PC-9 (cell line): ENCODE measurements around the gene SHROOM3.

ENCODE experiments used
- EZH2 ChIP-seq: fragments of 200-600 bp; sonication (generic); IDR thresholded peaks from 2 replicates; pipeline ENCODE4 v1.8.0; 2017; ENCODE audit warnings: antibody characterized with exemption, low read depth
- TF ChIP-seq, protein P1 (sequence below): fragments of 200-600 bp; sonication (generic); conservative IDR thresholded peaks from 2 replicates; pipeline ENCODE4 v1.6.1; 2017; ENCODE audit warnings: mixed run types, antibody characterized with exemption, mild to moderate bottlenecking, moderate library complexity

- TF ChIP-seq, protein P1, sequence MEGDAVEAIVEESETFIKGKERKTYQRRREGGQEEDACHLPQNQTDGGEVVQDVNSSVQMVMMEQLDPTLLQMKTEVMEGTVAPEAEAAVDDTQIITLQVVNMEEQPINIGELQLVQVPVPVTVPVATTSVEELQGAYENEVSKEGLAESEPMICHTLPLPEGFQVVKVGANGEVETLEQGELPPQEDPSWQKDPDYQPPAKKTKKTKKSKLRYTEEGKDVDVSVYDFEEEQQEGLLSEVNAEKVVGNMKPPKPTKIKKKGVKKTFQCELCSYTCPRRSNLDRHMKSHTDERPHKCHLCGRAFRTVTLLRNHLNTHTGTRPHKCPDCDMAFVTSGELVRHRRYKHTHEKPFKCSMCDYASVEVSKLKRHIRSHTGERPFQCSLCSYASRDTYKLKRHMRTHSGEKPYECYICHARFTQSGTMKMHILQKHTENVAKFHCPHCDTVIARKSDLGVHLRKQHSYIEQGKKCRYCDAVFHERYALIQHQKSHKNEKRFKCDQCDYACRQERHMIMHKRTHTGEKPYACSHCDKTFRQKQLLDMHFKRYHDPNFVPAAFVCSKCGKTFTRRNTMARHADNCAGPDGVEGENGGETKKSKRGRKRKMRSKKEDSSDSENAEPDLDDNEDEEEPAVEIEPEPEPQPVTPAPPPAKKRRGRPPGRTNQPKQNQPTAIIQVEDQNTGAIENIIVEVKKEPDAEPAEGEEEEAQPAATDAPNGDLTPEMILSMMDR, result no peak
- TF ChIP-seq EZH2, result no peak
Measured at GRCh38 chr4:76511947-76512346, 76.9 kb downstream of the SHROOM3 start.
